Heart right ventricle (tissue), 16 donors: Measurements from ENCODE around the gene EXT2. TPM values are rescaled to one million over a fixed set of nuclear protein-coding genes. Genes with fewer than 3 reads are reported as not detected.
A peak's percentile ranks its signal among the peaks of the same experiment; 100 is the strongest.

ENCODE experiments used
- ATAC-seq, 8 donors: fragments of 200-7000 bp; cut with Tn5 transposase; one replicate each; pipeline ENCODE4 v1.9.1; 2020; ENCODE audit warnings: mild to moderate bottlenecking in 8 of 8, moderate library complexity in 8 of 8, moderate number of reproducible peaks in 1 of 8
- DNase-seq, 2 donors: peaks; one replicate each; pipeline ENCODE4 v3.0.0-alpha.2; 2020
- H3K27ac ChIP-seq, 10 donors: fragments of 200-600 bp; sonication (generic) in 2 of 10; one replicate each; pipeline versions ENCODE4 v1.5.0 to v1.8.0; 2020 to 2022; ENCODE audit warnings: mild to moderate bottlenecking in 3 of 10
- H3K27me3 ChIP-seq, 7 donors: fragments of 200-600 bp; one replicate each; pipeline ENCODE4 v1.8.0; 2021 to 2022; ENCODE audit warnings: mild to moderate bottlenecking in 2 of 7
- H3K36me3 ChIP-seq, 9 donors: fragments of 200-600 bp; sonication (generic) in 1 of 9; one replicate each; pipeline versions ENCODE4 v1.5.0 to v1.8.0; 2020 to 2022; ENCODE audit warnings: mild to moderate bottlenecking in 2 of 9
- H3K4me1 ChIP-seq, 9 donors: fragments of 200-600 bp; sonication (generic) in 1 of 9; one replicate each; pipeline versions ENCODE4 v1.5.0 to v1.8.0; 2020 to 2022; ENCODE audit warnings: mild to moderate bottlenecking in 4 of 9
- H3K4me3 ChIP-seq, 10 donors: fragments of 200-600 bp; sonication (generic) in 2 of 10; one replicate each; pipeline versions ENCODE4 v1.5.0 to v1.8.0; 2020 to 2022; ENCODE audit warnings: mild to moderate bottlenecking in 7 of 10, moderate library complexity in 2 of 10
- H3K9me3 ChIP-seq, 11 donors: fragments of 200-600 bp in 10 of 11; sonication (generic) in 2 of 11; one replicate each; pipeline versions ENCODE4 v1.5.0 to v1.8.0; 2013 to 2022; ENCODE audit warnings: mild to moderate bottlenecking in 2 of 11, control low read depth in 1 of 11, moderate library complexity in 1 of 11
- WGBS, 2 donors: extraction: QIAGEN DNeasy Blood & Tissue Kit; methylation state at CpG; one replicate each; pipeline ENCODE4 v1.1.7; 2013; ENCODE audit warnings: inconsistent platforms in 1 of 2; 5-methylcytosine and 5-hydroxymethylcytosine counted together
- intact Hi-C, 10 donors: fragments of 100-400 bp; cut with DNase I; formaldehyde crosslinking; loops; one replicate each; pipeline versions ENCODE4 v1.11.1 to v1.14.2; 2022
- polyA plus RNA-seq, 2 donors: library from polyadenylated mRNA; stranded (reverse); fragments of 200-250 nt; gene quantifications; one replicate each; pipeline ENCODE4 v1.2.3, GENCODE V29; 2013
- total RNA-seq, 10 donors: library from RNA; stranded (reverse); fragmentation: NEBNext Ultra II Directional in 3 of 10; extraction: Animal tissue kit (Norgen Biotek cat#: 25700) in 3 of 10; gene quantifications; one replicate each; pipeline versions ENCODE4 v1.2.1 to v1.2.4, GENCODE V29; 2021 to 2023
- TF ChIP-seq, protein P1 (sequence below), 9 donors: fragments of 200-600 bp; sonication (generic) in 2 of 9; IDR thresholded peaks; one replicate each; pipeline versions ENCODE4 v1.5.0 to v1.8.0; 2021 to 2022; ENCODE audit warnings: antibody characterized with exemption in 9 of 9, mild to moderate bottlenecking in 5 of 9, moderate library complexity in 1 of 9
- donor health status: Arrhythmogenic right ventricular cardiomyopathy.
- donor health status: ischemic (EF 13 %, LVEDD 7.1; RV severe dilation, severe dysfunction).
- donor health status: healthy with polysubstance abuse.
- donor health status: DM: no; HTN: yes; CAD: no.
- donor health status: DM: no; HTN: no; CAD: no.
- donor health status: ischemic (EF 25% LVEDD 6.9; RV normal size, moderate dysfunction).
- donor health status: ischemic (EF 25% LVEDD 5.7; RV mildly dilated, moderate dysfunction).
- donor health status: healthy.
- donor health status: DM: yes; HTN: yes; CAD: no.
- donor health status: Ischemic cardiomyopathy.
- donor health status: ischemic (EF 35%, LVEDD 5.7; RV mildly dilated, moderate dysfunction).
- donor health status: nonischemic (EF 11% LVEDD 7.7; RV severe dilation, severe dysfunction).
- donor health status: DM: yes; HTN: yes; CAD: no.
- donor health status: PGD.
- donor health status: ischemic (EF 29% LVEDD 5.4; RV normal size, mild dysfunction).
- donor health status: nonischemic (EF 23%, LVEDD 6.1; RV moderate dilation, normal function).

Gene EXT2
- total and polyA plus RNA-seq, 12 donors: 18.7 to 35.1 (median 28.2) TPM

DNA sequence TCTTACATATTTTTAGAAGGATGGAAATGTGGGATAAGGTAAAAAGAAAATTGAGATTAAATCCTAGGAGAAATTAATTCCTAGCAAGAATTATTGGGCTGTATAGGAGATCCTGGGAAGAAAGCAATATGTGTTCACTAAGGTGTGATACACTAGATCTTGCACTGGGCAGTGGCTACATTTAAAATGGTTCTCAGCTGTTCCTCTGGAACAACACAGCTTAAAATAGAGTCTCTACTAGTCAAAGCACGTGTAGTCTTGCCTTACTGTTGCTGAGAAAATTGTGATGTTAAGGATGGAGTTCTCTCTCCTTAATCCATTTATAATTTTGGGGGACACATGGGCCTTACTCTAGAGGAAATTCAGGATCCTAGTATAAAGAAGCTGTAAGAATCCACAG lies 54.9 kb downstream of the EXT2 start:
- H3K9me3 ChIP-seq: peaks cover 0 to 10% (median 0%) of the 10 kb centered on the region in 11 donors
- H3K4me1 ChIP-seq: peaks cover 0 to 47% (median 18%) of the 10 kb centered on the region in 9 donors
- intact Hi-C loops: no loop called here
- peaks cover 0 to 26% (median 0%) of the 10 kb centered on the region in 9 donors for H3K36me3 ChIP-seq
- no peak for DNase-seq
- H3K27me3 ChIP-seq: no peaks in the 10 kb centered on the region
- WGBS, 2 donors: 44 to 59% methylated on average over 1 of the region's 1 CpG
- TF ChIP-seq, protein P1, sequence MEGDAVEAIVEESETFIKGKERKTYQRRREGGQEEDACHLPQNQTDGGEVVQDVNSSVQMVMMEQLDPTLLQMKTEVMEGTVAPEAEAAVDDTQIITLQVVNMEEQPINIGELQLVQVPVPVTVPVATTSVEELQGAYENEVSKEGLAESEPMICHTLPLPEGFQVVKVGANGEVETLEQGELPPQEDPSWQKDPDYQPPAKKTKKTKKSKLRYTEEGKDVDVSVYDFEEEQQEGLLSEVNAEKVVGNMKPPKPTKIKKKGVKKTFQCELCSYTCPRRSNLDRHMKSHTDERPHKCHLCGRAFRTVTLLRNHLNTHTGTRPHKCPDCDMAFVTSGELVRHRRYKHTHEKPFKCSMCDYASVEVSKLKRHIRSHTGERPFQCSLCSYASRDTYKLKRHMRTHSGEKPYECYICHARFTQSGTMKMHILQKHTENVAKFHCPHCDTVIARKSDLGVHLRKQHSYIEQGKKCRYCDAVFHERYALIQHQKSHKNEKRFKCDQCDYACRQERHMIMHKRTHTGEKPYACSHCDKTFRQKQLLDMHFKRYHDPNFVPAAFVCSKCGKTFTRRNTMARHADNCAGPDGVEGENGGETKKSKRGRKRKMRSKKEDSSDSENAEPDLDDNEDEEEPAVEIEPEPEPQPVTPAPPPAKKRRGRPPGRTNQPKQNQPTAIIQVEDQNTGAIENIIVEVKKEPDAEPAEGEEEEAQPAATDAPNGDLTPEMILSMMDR (IDR thresholded peaks at IDR 0.05): no peak
- no peak overlapping the region for H3K27ac ChIP-seq
- no peak overlapping the region for H3K4me3 ChIP-seq
- no peak for ATAC-seq

DNA sequence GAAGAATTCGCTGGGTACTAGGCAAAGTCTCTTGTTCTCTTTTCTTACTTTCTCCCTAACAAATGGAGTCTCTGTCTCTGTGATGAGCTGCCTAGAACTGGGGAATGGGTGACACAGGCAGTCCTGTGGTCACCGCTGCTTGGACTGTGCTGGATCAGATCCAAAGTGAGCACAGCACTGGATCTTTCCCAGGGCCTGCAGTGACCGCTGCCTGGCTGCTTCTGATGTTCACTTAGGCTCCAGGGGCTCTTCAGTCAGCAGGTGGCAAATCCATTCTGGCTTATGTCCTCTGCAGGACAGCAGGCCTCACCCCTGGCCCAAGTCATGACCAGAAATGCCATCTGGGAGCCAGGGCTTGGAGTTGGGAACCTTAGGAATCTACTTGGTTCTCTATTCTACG lies 61.5 kb downstream of the EXT2 start:
- peak in 4 of 8 donors; percentile 11 to 48 (median 28) for ATAC-seq
- no peaks in the 10 kb centered on the region for H3K27me3 ChIP-seq

DNA sequence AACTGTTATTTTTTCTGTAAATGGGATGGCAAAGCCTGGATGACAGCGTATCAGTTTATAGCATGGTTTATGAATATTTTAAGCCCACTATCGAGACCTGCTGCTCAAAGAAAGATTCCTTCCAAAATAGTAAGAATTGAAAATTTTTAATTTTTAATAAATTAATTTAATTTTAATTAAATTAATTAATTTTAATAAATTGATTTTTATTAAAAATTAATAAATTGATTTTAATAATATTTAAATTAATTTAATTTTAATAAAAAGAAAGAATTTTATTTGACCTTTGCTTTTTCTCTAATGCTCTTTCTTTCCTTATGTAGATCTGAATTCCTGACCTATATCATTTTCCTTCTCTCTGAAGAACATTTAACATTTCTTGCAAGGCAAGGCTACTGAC lies 62.9 kb downstream of the EXT2 start:
- TF ChIP-seq, protein P1 (IDR thresholded peaks at IDR 0.05): no peak
- H3K4me3 ChIP-seq: no peak overlapping the region
- no peak overlapping the region for H3K27ac ChIP-seq
- H3K4me1 ChIP-seq: peaks cover 0 to 5% (median 0%) of the 10 kb centered on the region in 9 donors
- ATAC-seq: no peak
- peaks cover 0 to 14% (median 0%) of the 10 kb centered on the region in 11 donors for H3K9me3 ChIP-seq
- H3K36me3 ChIP-seq: peaks cover 0 to 14% (median 0%) of the 10 kb centered on the region in 9 donors
- DNase-seq: no peak
- intact Hi-C loops: no loop called here
- 98 to 99% methylated on average over 2 of the region's 2 CpGs for WGBS, 2 donors
- no peaks in the 10 kb centered on the region for H3K27me3 ChIP-seq

More for the DNA sequence above, 61.5 kb downstream of the EXT2 start:
- peaks cover 0 to 14% (median 0%) of the 10 kb centered on the region in 9 donors for H3K36me3 ChIP-seq
- H3K27ac ChIP-seq: no peak overlapping the region
- peak in 1 of 2 donors; percentile 35 for DNase-seq
- peaks cover 0 to 16% (median 0%) of the 10 kb centered on the region in 11 donors for H3K9me3 ChIP-seq
- WGBS, 2 donors: 84 to 91% methylated on average over 4 of the region's 4 CpGs
- peaks cover 0 to 5% (median 0%) of the 10 kb centered on the region in 9 donors for H3K4me1 ChIP-seq
- intact Hi-C loops: no loop called here
- H3K4me3 ChIP-seq: no peak overlapping the region
- TF ChIP-seq, protein P1 (IDR thresholded peaks at IDR 0.05): no peak

DNA sequence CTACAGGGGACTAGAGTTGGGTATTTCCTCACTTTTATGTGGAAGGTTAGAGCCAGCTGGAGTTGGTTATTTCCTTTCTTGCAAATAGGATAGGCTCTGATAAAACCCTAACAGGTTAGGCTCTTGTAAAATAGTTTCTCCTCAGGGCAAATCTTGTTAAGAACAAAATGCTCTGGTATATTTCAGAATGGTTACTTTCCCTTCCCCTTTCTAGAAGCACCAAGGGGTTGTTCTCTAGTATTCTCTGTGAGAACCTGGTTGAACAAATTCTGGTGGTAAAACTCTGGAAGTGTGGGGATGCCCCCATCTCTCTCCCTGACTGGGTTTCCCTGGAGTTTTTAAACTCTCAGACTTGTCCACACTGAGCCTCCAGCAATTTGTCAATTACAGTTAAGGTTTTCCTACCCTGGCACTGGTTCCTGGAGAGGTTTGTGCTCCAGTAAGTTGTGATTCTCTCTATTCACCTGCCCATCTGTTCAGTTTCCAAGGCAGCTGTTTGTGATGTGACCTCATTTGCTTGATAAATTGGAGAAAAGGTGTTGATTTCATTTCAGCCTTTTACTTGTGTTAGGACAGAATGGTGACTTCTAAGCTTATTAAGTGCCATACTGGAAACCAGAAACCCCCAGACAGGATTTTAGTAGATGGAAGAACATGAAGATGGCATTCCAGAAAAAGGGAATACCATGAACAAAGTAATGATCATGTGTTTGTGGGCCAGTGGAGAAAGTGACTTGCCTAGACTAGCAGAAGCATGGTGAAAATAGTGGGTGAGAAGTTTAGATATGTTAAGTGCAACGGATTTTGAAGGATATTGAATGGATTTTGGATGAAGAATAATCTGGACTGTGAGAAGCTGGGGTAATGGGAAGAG lies 64.6 kb downstream of the EXT2 start:
- intact Hi-C loops: no loop called here
- TF ChIP-seq, protein P1 (IDR thresholded peaks at IDR 0.05): no peak
- Histone ChIP-seq H3K27ac (no peak overlapping the region), H3K27me3 (no peaks in the 10 kb centered on the region), H3K4me3 (no peak overlapping the region), H3K9me3 (peaks cover 0 to 11% (median 0%) of the 10 kb centered on the region in 11 donors), H3K4me1 (peaks cover 0 to 9% (median 0%) of the 10 kb centered on the region in 9 donors), H3K36me3 (peaks cover 0 to 14% (median 0%) of the 10 kb centered on the region in 9 donors)
- no peak for ATAC-seq
- 89 to 97% methylated on average over 1 of the region's 1 CpG for WGBS, 2 donors
- no peak for DNase-seq
